Peyer's patch (tissue), 4 donors: ENCODE results near the gene KRT16. TPM values are rescaled to one million over a fixed set of nuclear protein-coding genes. Genes with fewer than 3 reads are reported as not detected.

Experiments used
- DNase-seq, 3 donors: peaks; one replicate each; pipeline ENCODE4 v3.0.0-alpha.2; 2017 to 2019
- H3K27ac ChIP-seq, 4 donors: fragments of 200-600 bp; sonication (generic); one replicate each; pipeline ENCODE4 v1.5.1; 2016 to 2019
- H3K27me3 ChIP-seq, 2 donors: fragments of 200-600 bp; sonication (generic); one replicate each; pipeline ENCODE4 v1.5.1; 2019
- H3K36me3 ChIP-seq, 3 donors: fragments of 200-600 bp; sonication (generic); one replicate each; pipeline ENCODE4 v1.5.1; 2016 to 2019
- H3K4me1 ChIP-seq, 4 donors: fragments of 200-600 bp; sonication (generic); one replicate each; pipeline ENCODE4 v1.5.1; 2016 to 2019
- H3K4me3 ChIP-seq, 4 donors: fragments of 200-600 bp; sonication (generic); 1 replicate in 3 of 4; 2 replicates in 1 of 4; pipeline ENCODE4 v1.5.1; 2016 to 2019; ENCODE audit warnings: mild to moderate bottlenecking in 1 of 4
- H3K9me3 ChIP-seq, 4 donors: fragments of 200-600 bp; sonication (generic); one replicate each; pipeline ENCODE4 v1.5.1; 2016 to 2019; ENCODE audit warnings: mild to moderate bottlenecking in 1 of 4
- CTCF ChIP-seq, 6 experiments: fragments of 450-650 bp in 4 of 6; fragments of 200-600 bp in 2 of 6; sonication (generic) in 1 of 6; IDR thresholded peaks; one replicate each; pipeline ENCODE4 v1.5.1; 2017 to 2019; ENCODE audit warnings: antibody characterized with exemption in 6 of 6, mild to moderate bottlenecking in 3 of 6, moderate library complexity in 1 of 6
- POLR2A ChIP-seq, 2 donors: fragments of 450-650 bp; IDR thresholded peaks; one replicate each; pipeline ENCODE4 v1.5.1; 2017; ENCODE audit warnings: antibody characterized with exemption in 2 of 2, mild to moderate bottlenecking in 2 of 2, moderate library complexity in 2 of 2
- total RNA-seq, 4 donors: library from RNA; depleted of rRNA; stranded (reverse); fragments of >200 nt; gene quantifications; one replicate each; pipeline ENCODE4 v1.1.0, GENCODE V29; 2016

KRT16 gene
- total RNA-seq, 4 donors from 2014 or later: not detected

- no peaks in the 10 kb centered on the region for H3K4me1 ChIP-seq
- DNase-seq: peak in 1 of 3 donors; percentile 15
- no peaks in the 10 kb centered on the region for H3K9me3 ChIP-seq
- no peaks in the 10 kb centered on the region for H3K36me3 ChIP-seq
- no peak for TF ChIP-seq POLR2A (IDR thresholded peaks at IDR 0.05)
- no peak for TF ChIP-seq CTCF (IDR thresholded peaks at IDR 0.05)
- no peak overlapping the region for H3K4me3 ChIP-seq
- H3K27me3 ChIP-seq: no peaks in the 10 kb centered on the region
- no peak overlapping the region for H3K27ac ChIP-seq
These were observed 17.0 kb downstream of the KRT16 start for GRCh38 chr17:41595585-41595984.

- DNase-seq: no peak
- Histone ChIP-seq H3K27me3 (no peaks in the 10 kb centered on the region), H3K4me3 (no peak overlapping the region), H3K27ac (no peak overlapping the region), H3K4me1 (no peaks in the 10 kb centered on the region), H3K9me3 (no peaks in the 10 kb centered on the region), H3K36me3 (no peaks in the 10 kb centered on the region)
- TF ChIP-seq POLR2A (IDR thresholded peaks at IDR 0.05): no peak
- TF ChIP-seq CTCF (IDR thresholded peaks at IDR 0.05): no peak
These were observed 18.1 kb downstream of the KRT16 start for GRCh38 chr17:41594363-41594915.

- DNase-seq: peak in 1 of 3 donors; percentile 33
- TF ChIP-seq CTCF (IDR thresholded peaks at IDR 0.05): no peak
- no peak for TF ChIP-seq POLR2A (IDR thresholded peaks at IDR 0.05)
These were observed 19.1 kb downstream of the KRT16 start for GRCh38 chr17:41593306-41593981.

GRCh38 chr17:41592601-41593305 is 19.8 kb downstream of the KRT16 start:
- Histone ChIP-seq H3K36me3 (no peaks in the 10 kb centered on the region), H3K4me3 (no peak overlapping the region), H3K4me1 (no peaks in the 10 kb centered on the region), H3K27ac (no peak overlapping the region), H3K9me3 (no peaks in the 10 kb centered on the region), H3K27me3 (no peaks in the 10 kb centered on the region)
- TF ChIP-seq CTCF (IDR thresholded peaks at IDR 0.05) (no peak), POLR2A (IDR thresholded peaks at IDR 0.05) (no peak)
- peak in 1 of 3 donors; percentile 19 for DNase-seq

More at GRCh38 chr17:41593306-41593981, 19.1 kb downstream of the KRT16 start:
- H3K27me3 ChIP-seq: no peaks in the 10 kb centered on the region
- H3K9me3 ChIP-seq: no peaks in the 10 kb centered on the region
- no peaks in the 10 kb centered on the region for H3K4me1 ChIP-seq
- H3K36me3 ChIP-seq: no peaks in the 10 kb centered on the region
- H3K4me3 ChIP-seq: no peak overlapping the region
- no peak overlapping the region for H3K27ac ChIP-seq

- DNase-seq: no peak
- Histone ChIP-seq H3K27ac (no peak overlapping the region), H3K4me3 (no peak overlapping the region), H3K4me1 (no peaks in the 10 kb centered on the region), H3K27me3 (no peaks in the 10 kb centered on the region), H3K36me3 (no peaks in the 10 kb centered on the region), H3K9me3 (no peaks in the 10 kb centered on the region)
- TF ChIP-seq CTCF (IDR thresholded peaks at IDR 0.05) (no peak), POLR2A (IDR thresholded peaks at IDR 0.05) (no peak)
These were observed 23.3 kb downstream of the KRT16 start for GRCh38 chr17:41589301-41589700.
